ENCODE measurements around the gene COL21A1.

The COL21A1 gene

DNA sequence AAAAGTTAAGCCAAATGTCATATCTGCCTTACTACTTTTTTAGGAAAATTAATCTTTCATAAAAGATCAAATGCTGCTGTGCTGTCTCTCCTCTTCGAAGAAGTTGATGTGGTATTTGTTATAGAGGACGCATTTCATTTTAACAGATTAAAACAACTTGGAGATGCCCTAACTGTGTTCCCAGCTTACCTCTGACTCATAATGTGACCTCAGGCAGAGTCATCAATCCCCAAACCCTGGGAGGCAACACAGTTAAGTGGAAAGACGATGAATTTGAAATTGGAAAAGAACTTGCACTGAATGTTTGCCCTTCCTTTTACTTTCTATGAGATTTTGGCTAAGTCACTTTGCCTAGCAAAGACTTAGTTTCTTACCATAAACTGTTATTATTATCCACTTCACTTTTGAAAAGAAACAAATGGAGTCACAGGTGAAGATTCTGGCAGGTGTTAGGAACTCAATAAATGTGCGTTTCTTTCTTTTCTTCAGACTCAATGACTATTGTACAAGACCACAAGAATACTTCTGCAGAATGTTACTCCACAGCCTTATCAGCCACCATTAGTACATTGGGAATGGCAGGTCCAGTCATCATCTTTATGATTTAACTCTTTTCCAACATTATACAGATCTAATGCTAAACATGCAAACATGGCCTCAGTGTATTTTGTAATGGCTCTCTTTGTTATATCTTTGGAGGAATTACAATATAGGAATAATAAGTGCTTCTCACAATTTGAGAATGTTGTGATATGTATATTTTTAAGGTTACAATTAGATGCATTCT, 102.6 kb downstream of the COL21A1 start:
- no peak overlapping the region for H3K23ac ChIP-seq (ENCODE audit: low read depth, low read length, poor library complexity)
- no peak overlapping the region for H3K4me3 ChIP-seq (ENCODE audit: low read length in 2 of 2)
- no peaks in the 10 kb centered on the region for H3K27me3 ChIP-seq (ENCODE audit: control insufficient read depth in 3 of 3, insufficient read depth in 3 of 3, low read depth in 1 of 3, low read length in 3 of 3)
- no peak for DNase-seq (ENCODE audit: low spot score)
- H3K4me1 ChIP-seq (ENCODE audit: control insufficient read depth in 2 of 2, insufficient read depth in 1 of 2, low read depth in 1 of 2, low read length in 2 of 2): no peaks in the 10 kb centered on the region
- H2AK5ac ChIP-seq (ENCODE audit: low read depth, low read length): no peak overlapping the region
- H4K91ac ChIP-seq (ENCODE audit: low read depth, low read length, poor library complexity): no peak overlapping the region
- H3K27ac ChIP-seq (replicated peaks; ENCODE audit: low read length): no peak overlapping the region
- no peak overlapping the region for H2AFZ ChIP-seq (ENCODE audit: low read length)
- H3K9me3 ChIP-seq (replicated peaks in 1 of 2; ENCODE audit: control insufficient read depth in 2 of 2, insufficient read depth in 1 of 2, low read depth in 1 of 2, low read length in 2 of 2): no peaks in the 10 kb centered on the region
- H2BK5ac ChIP-seq (ENCODE audit: low read length): no peak overlapping the region
- no peak overlapping the region for H3K9ac ChIP-seq (ENCODE audit: low read depth, low read length, poor library complexity)
- no peak overlapping the region for H3K4me2 ChIP-seq (ENCODE audit: insufficient read depth, low read length, poor library complexity, severe bottlenecking)
- H3K4ac ChIP-seq (ENCODE audit: low read length): no peak overlapping the region
- H2BK120ac ChIP-seq (ENCODE audit: low read depth, low read length): no peak overlapping the region
- no peak overlapping the region for H2BK12ac ChIP-seq (ENCODE audit: low read length)
- H2BK15ac ChIP-seq (ENCODE audit: low read length): no peak overlapping the region
- H3K36me3 ChIP-seq (replicated peaks in 1 of 2; ENCODE audit: control insufficient read depth in 2 of 2, insufficient read depth in 2 of 2, low read length in 2 of 2): no peaks in the 10 kb centered on the region
- no peaks in the 10 kb centered on the region for H3K79me1 ChIP-seq (ENCODE audit: low read depth, low read length)
- H3K14ac ChIP-seq (ENCODE audit: low read length): no peak overlapping the region
- H3K18ac ChIP-seq (ENCODE audit: low read length): no peak overlapping the region
- H4K8ac ChIP-seq (ENCODE audit: low read depth, low read length): no peak overlapping the region
- WGBS, 2 donors (ENCODE audit: extremely low coverage in 2 of 2, insufficient read length in 2 of 2, insufficient replicate concordance in 1 of 2): no CpG with 5 or more reads among the region's 4 CpGs

DNA sequence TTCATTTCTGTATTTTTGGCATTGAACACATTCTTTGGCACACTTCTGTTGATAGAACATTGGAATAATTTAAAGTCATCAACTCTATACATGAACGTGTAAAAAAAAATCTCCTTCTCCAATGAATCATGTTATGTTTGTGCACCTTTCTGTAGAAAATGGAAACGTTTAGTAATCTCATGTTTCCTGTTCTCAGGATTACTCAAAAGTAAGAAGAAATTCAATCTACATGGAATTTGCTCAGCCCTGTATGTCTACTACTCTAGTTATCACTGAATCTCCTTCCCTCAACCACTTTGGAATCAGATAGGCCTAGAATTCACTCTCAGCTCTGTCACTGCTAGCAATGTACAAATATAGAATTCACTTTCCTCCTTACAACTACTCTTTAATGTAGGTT, 103.6 kb downstream of the COL21A1 start:
- no peaks in the 10 kb centered on the region for H3K27me3 ChIP-seq (ENCODE audit: control insufficient read depth in 3 of 3, insufficient read depth in 3 of 3, low read depth in 1 of 3, low read length in 3 of 3)
- no peak overlapping the region for H3K4me2 ChIP-seq (ENCODE audit: insufficient read depth, low read length, poor library complexity, severe bottlenecking)
- H3K14ac ChIP-seq (ENCODE audit: low read length): no peak overlapping the region
- no peaks in the 10 kb centered on the region for H3K4me1 ChIP-seq (ENCODE audit: control insufficient read depth in 2 of 2, insufficient read depth in 1 of 2, low read depth in 1 of 2, low read length in 2 of 2)
- H3K18ac ChIP-seq (ENCODE audit: low read length): no peak overlapping the region
- H3K4ac ChIP-seq (ENCODE audit: low read length): no peak overlapping the region
- H3K36me3 ChIP-seq (replicated peaks in 1 of 2; ENCODE audit: control insufficient read depth in 2 of 2, insufficient read depth in 2 of 2, low read length in 2 of 2): no peaks in the 10 kb centered on the region
- no peak overlapping the region for H2AK5ac ChIP-seq (ENCODE audit: low read depth, low read length)
- H3K9ac ChIP-seq (ENCODE audit: low read depth, low read length, poor library complexity): no peak overlapping the region
- no peak overlapping the region for H2BK12ac ChIP-seq (ENCODE audit: low read length)
- no peak for DNase-seq (ENCODE audit: low spot score)
- no peak overlapping the region for H4K91ac ChIP-seq (ENCODE audit: low read depth, low read length, poor library complexity)
- H3K9me3 ChIP-seq (replicated peaks in 1 of 2; ENCODE audit: control insufficient read depth in 2 of 2, insufficient read depth in 1 of 2, low read depth in 1 of 2, low read length in 2 of 2): no peaks in the 10 kb centered on the region
- H3K79me1 ChIP-seq (ENCODE audit: low read depth, low read length): no peaks in the 10 kb centered on the region
- no peak overlapping the region for H2BK5ac ChIP-seq (ENCODE audit: low read length)
- no peak overlapping the region for H2BK120ac ChIP-seq (ENCODE audit: low read depth, low read length)
- no peak overlapping the region for H3K4me3 ChIP-seq (ENCODE audit: low read length in 2 of 2)
- H3K23ac ChIP-seq (ENCODE audit: low read depth, low read length, poor library complexity): no peak overlapping the region
- WGBS, 2 donors (ENCODE audit: extremely low coverage in 2 of 2, insufficient read length in 2 of 2, insufficient replicate concordance in 1 of 2): no CpG with 5 or more reads among the region's 2 CpGs
- H2AFZ ChIP-seq (ENCODE audit: low read length): no peak overlapping the region
- no peak overlapping the region for H3K27ac ChIP-seq (replicated peaks; ENCODE audit: low read length)
- no peak overlapping the region for H2BK15ac ChIP-seq (ENCODE audit: low read length)
- no peak overlapping the region for H4K8ac ChIP-seq (ENCODE audit: low read depth, low read length)

DNA sequence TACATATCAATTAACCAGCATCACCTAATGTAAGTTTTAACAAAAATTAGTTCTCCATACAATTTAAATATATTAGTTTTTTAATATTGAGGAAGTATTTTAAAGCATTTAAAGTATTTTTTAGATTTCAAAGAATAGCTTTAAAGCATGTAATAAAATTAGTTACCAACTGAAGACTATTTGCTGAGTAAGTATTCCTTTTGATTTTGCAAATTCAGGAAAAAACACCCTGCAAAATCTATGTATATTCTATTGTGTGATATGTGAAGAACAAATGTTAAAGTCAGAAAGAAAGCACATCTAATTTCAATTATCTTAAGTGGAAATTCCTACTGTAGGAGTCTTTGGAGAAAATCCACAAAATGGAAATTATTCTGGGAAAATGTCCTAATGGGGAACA, 107.3 kb downstream of the COL21A1 start:
- no peaks in the 10 kb centered on the region for H3K36me3 ChIP-seq (replicated peaks in 1 of 2; ENCODE audit: control insufficient read depth in 2 of 2, insufficient read depth in 2 of 2, low read length in 2 of 2)
- no peak overlapping the region for H2BK12ac ChIP-seq (ENCODE audit: low read length)

DNA sequence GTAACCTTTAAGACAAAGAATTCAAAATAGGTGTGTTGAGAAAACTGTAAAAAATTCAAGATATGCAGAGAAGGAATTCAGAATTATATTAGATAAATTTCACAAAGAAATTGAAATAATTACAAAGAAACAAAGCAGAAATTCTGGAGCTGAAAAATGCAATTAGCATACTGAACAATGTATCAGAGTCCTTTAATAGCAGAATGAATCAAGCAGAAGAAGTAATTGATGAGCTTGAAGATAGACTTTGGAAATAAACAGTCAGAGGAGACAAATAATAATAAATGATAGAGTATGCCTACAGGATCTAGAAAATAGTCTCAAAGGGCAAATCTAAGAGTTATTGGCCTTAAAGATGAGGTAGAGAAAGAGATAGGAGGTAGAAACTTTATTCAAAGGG, 131.7 kb downstream of the COL21A1 start:
- Histone ChIP-seq H3K4me2 (ENCODE audit: insufficient read depth, low read length, poor library complexity, severe bottlenecking) (no peak overlapping the region), H3K9ac (ENCODE audit: low read depth, low read length, poor library complexity) (no peak overlapping the region), H2BK120ac (ENCODE audit: low read depth, low read length) (no peak overlapping the region), H3K18ac (ENCODE audit: low read length) (no peak overlapping the region), H3K4ac (ENCODE audit: low read length) (no peak overlapping the region), H3K9me3 (replicated peaks in 1 of 2; ENCODE audit: control insufficient read depth in 2 of 2, insufficient read depth in 1 of 2, low read depth in 1 of 2, low read length in 2 of 2) (peaks cover 0 to 2% of the 10 kb centered on the region in 2 donors), H2BK5ac (ENCODE audit: low read length) (no peak overlapping the region), H3K27me3 (ENCODE audit: control insufficient read depth in 3 of 3, insufficient read depth in 3 of 3, low read depth in 1 of 3, low read length in 3 of 3) (no peaks in the 10 kb centered on the region), H3K36me3 (replicated peaks in 1 of 2; ENCODE audit: control insufficient read depth in 2 of 2, insufficient read depth in 2 of 2, low read length in 2 of 2) (no peaks in the 10 kb centered on the region), H4K8ac (ENCODE audit: low read depth, low read length) (no peak overlapping the region), H2BK12ac (ENCODE audit: low read length) (no peak overlapping the region), H2BK15ac (ENCODE audit: low read length) (no peak overlapping the region), H3K23ac (ENCODE audit: low read depth, low read length, poor library complexity) (no peak overlapping the region), H3K14ac (ENCODE audit: low read length) (no peak overlapping the region), H2AFZ (ENCODE audit: low read length) (no peak overlapping the region), H3K27ac (replicated peaks; ENCODE audit: low read length) (no peak overlapping the region), H4K91ac (ENCODE audit: low read depth, low read length, poor library complexity) (no peak overlapping the region), H2AK5ac (ENCODE audit: low read depth, low read length) (no peak overlapping the region), H3K79me1 (ENCODE audit: low read depth, low read length) (no peaks in the 10 kb centered on the region), H3K4me3 (ENCODE audit: low read length in 2 of 2) (no peak overlapping the region), H3K4me1 (ENCODE audit: control insufficient read depth in 2 of 2, insufficient read depth in 1 of 2, low read depth in 1 of 2, low read length in 2 of 2) (no peaks in the 10 kb centered on the region)
- DNase-seq (ENCODE audit: low spot score): no peak

More for the DNA sequence above, 107.3 kb downstream of the COL21A1 start:
- no peaks in the 10 kb centered on the region for H3K79me1 ChIP-seq (ENCODE audit: low read depth, low read length)
- H2BK15ac ChIP-seq (ENCODE audit: low read length): no peak overlapping the region
- H3K14ac ChIP-seq (ENCODE audit: low read length): no peak overlapping the region
- no peak overlapping the region for H3K4me3 ChIP-seq (ENCODE audit: low read length in 2 of 2)
- H3K4ac ChIP-seq (ENCODE audit: low read length): no peak overlapping the region
- no peak overlapping the region for H3K4me2 ChIP-seq (ENCODE audit: insufficient read depth, low read length, poor library complexity, severe bottlenecking)
- H2BK5ac ChIP-seq (ENCODE audit: low read length): no peak overlapping the region
- H4K91ac ChIP-seq (ENCODE audit: low read depth, low read length, poor library complexity): no peak overlapping the region
- no peaks in the 10 kb centered on the region for H3K9me3 ChIP-seq (replicated peaks in 1 of 2; ENCODE audit: control insufficient read depth in 2 of 2, insufficient read depth in 1 of 2, low read depth in 1 of 2, low read length in 2 of 2)
- H3K27ac ChIP-seq (replicated peaks; ENCODE audit: low read length): no peak overlapping the region
- DNase-seq (ENCODE audit: low spot score): no peak
- H2AK5ac ChIP-seq (ENCODE audit: low read depth, low read length): no peak overlapping the region
- no peak overlapping the region for H3K18ac ChIP-seq (ENCODE audit: low read length)
- H3K27me3 ChIP-seq (ENCODE audit: control insufficient read depth in 3 of 3, insufficient read depth in 3 of 3, low read depth in 1 of 3, low read length in 3 of 3): no peaks in the 10 kb centered on the region
- no peak overlapping the region for H2BK120ac ChIP-seq (ENCODE audit: low read depth, low read length)
- no peak overlapping the region for H4K8ac ChIP-seq (ENCODE audit: low read depth, low read length)
- no peak overlapping the region for H2AFZ ChIP-seq (ENCODE audit: low read length)
- no peak overlapping the region for H3K23ac ChIP-seq (ENCODE audit: low read depth, low read length, poor library complexity)
- H3K4me1 ChIP-seq (ENCODE audit: control insufficient read depth in 2 of 2, insufficient read depth in 1 of 2, low read depth in 1 of 2, low read length in 2 of 2): no peaks in the 10 kb centered on the region
- H3K9ac ChIP-seq (ENCODE audit: low read depth, low read length, poor library complexity): no peak overlapping the region
